Panc1 (cell line): Measurements from ENCODE around the gene OGFOD3. TPM values are rescaled to one million over a fixed set of nuclear protein-coding genes. Genes with fewer than 3 reads are reported as not detected.

Source experiments
- ATAC-seq: fragments of 200-7000 bp; cut with Tn5 transposase; 2 replicates; pipeline ENCODE4 v1.9.1; 2020; ENCODE audit warnings: mild to moderate bottlenecking, moderate library complexity
- BruUV-seq: library from RNA; stranded (reverse); fragments of 400-500 nt; replicated peaks from 2 replicates; lab custom pipeline; 2021; lab: Mats Ljungman, UMichigan
- CTCF ChIA-PET: fragments of 300-600 bp; sonication (Branson Sonifier 250); formaldehyde crosslinking; loops from one replicate; lab custom pipeline; 2022; ENCODE audit warnings: antibody characterized with exemption; lab: Charles Lee
- POLR2A ChIA-PET: fragments of 300-600 bp; sonication (Branson Sonifier 250); formaldehyde crosslinking; loops from one replicate; lab custom pipeline; 2022; ENCODE audit warnings: antibody characterized with exemption; lab: Charles Lee
- DNase-seq: peaks from one replicate; pipeline ENCODE4 v3.0.0-alpha.2; 2010; ENCODE audit warnings: low read depth, low spot score
- H3K27ac ChIP-seq: 2 replicates; pipeline ENCODE4 v1.5.1; 2011; ENCODE audit warnings: mild to moderate bottlenecking, low read length, inconsistent platforms
- H3K27me3 ChIP-seq: fragments of 200-500 bp; sonication (Bioruptor generic); 2 replicates; pipeline ENCODE4 v1.6.0; 2014; ENCODE audit warnings: low read length, inconsistent platforms; ENCODE audit not compliant: control insufficient read depth, insufficient read depth
- H3K36me3 ChIP-seq: fragments of 200-500 bp; sonication (Bioruptor generic); 2 replicates; pipeline ENCODE4 v1.5.1; 2014; ENCODE audit warnings: inconsistent platforms, mild to moderate bottlenecking, low read length, moderate library complexity; ENCODE audit not compliant: control insufficient read depth, insufficient read depth
- H3K4me1 ChIP-seq: 2 replicates; pipeline ENCODE4 v1.5.1; 2011; ENCODE audit warnings: inconsistent platforms, mild to moderate bottlenecking, low read length, moderate library complexity; ENCODE audit not compliant: control insufficient read depth, insufficient read depth
- H3K4me3 ChIP-seq, 2 experiments: 2 replicates each; pipeline ENCODE4 v1.5.1; 2011 to 2012; ENCODE audit warnings: low read depth in 2 of 2, low read length in 2 of 2, mild to moderate bottlenecking in 2 of 2, inconsistent platforms in 1 of 2, moderate library complexity in 1 of 2
- H3K9me3 ChIP-seq: fragments of 200-500 bp; sonication (Bioruptor generic); 2 replicates; pipeline ENCODE4 v1.5.1; 2014; ENCODE audit warnings: low read depth, mild to moderate bottlenecking, inconsistent platforms, low read length, moderate library complexity; ENCODE audit not compliant: control insufficient read depth, insufficient read depth
- CTCF ChIP-seq: fragments of 450-650 bp; IDR thresholded peaks from 2 replicates; pipeline ENCODE4 v1.5.1; 2017; ENCODE audit warnings: mild to moderate bottlenecking
- POLR2AphosphoS5 ChIP-seq: IDR thresholded peaks from 2 replicates; pipeline ENCODE4 v1.6.1; 2012; ENCODE audit warnings: mild to moderate bottlenecking, low read depth, low read length, moderate library complexity
- REST ChIP-seq, 2 experiments: IDR thresholded peaks; 2 replicates each; pipeline ENCODE4 v1.6.1; 2011 to 2012; ENCODE audit warnings: low read depth in 2 of 2, control low read depth in 1 of 2, low read length in 1 of 2, mild to moderate bottlenecking in 1 of 2, moderate library complexity in 1 of 2; ENCODE audit not compliant: insufficient read depth in 1 of 2
- SIN3A ChIP-seq: IDR thresholded peaks from 2 replicates; pipeline ENCODE4 v1.6.1; 2012; ENCODE audit warnings: low read depth, mild to moderate bottlenecking, low read length, moderate library complexity, borderline replicate concordance; ENCODE audit not compliant: insufficient read depth
- TCF7L2 ChIP-seq: IDR thresholded peaks from 2 replicates; pipeline ENCODE4 v1.6.1; 2011; ENCODE audit warnings: mild to moderate bottlenecking, low read depth, low read length, inconsistent platforms
- in situ Hi-C: cut with HindIII; loops from 2 replicates; pipeline ENCODE4 v1.10.0; 2016; ENCODE audit warnings: low sequenced_read_pairs, low pct_unique_long_range_greater_than_20kb
- intact Hi-C: fragments of 100-400 bp; cut with micrococcal nuclease; formaldehyde crosslinking; loops from one replicate; pipeline ENCODE4 v1.10.0; 2022; ENCODE audit not compliant: unreplicated experiment
- total RNA-seq: library from RNA; stranded (reverse); gene quantifications from one replicate; pipeline ENCODE4 v1.2.1, GENCODE V29; 2021; ENCODE audit not compliant: unreplicated experiment

OGFOD3 gene
- total RNA-seq, 1 experiment from 2014 or later = 53.9 TPM

- ATAC-seq (peak; percentile 22; the same call in 1 of the 2 replicates), DNase-seq (no peak)
- no peaks in the 10 kb centered on the region for H3K9me3 ChIP-seq
- H3K27ac ChIP-seq = no peak overlapping the region
- H3K4me3 ChIP-seq = no peak overlapping the region
- TF ChIP-seq TCF7L2 (no peak), SIN3A (no peak), POLR2AphosphoS5 (no peak), REST (IDR thresholded peaks at IDR 0.05; ENCODE audit: insufficient read depth in 1 of 2, low read depth in 2 of 2, low read length in 1 of 2) (no peak), CTCF (no peak)
- no peaks in the 10 kb centered on the region for H3K27me3 ChIP-seq
- H3K4me1 ChIP-seq = no peaks in the 10 kb centered on the region
- BruUV-seq = no TSS peak
- intact Hi-C loops (no loop called here), in situ Hi-C loops (no loop called here)
- CTCF ChIA-PET = no interaction called here
- no peaks in the 10 kb centered on the region for H3K36me3 ChIP-seq
- POLR2A ChIA-PET = interaction anchor here (1.1 kb wide), 1 partner anchor 11 kb away, joined by 6 read pairs; no protein-coding TSS in a partner anchor
These were observed 45.9 kb downstream of the OGFOD3 start for GRCh38 chr17:82372249-82373071.

- H3K36me3 ChIP-seq = no peaks in the 10 kb centered on the region
- CTCF ChIA-PET = interaction anchor here (0.6 kb wide), 1 partner anchor 40 kb away, joined by 5 read pairs; no protein-coding TSS in a partner anchor
These were observed 46.8 kb downstream of the OGFOD3 start, which contains the start of gene UTS2R for GRCh38 chr17:82371333-82372248. UTS2R (plus strand) TSS chr17:82371765; CDS start chr17:82374325, 2,560 bp downstream.

More at GRCh38 chr17:82371333-82372248, 46.8 kb downstream of the OGFOD3 start, which contains the start of gene UTS2R:
- H3K4me3 ChIP-seq = no peak within 1 kb of the TSS
- in situ Hi-C loops = no loop called here
- DNase-seq (no peak), ATAC-seq (no peak)
- H3K27me3 ChIP-seq = no peaks in the 10 kb centered on the region
- no peak within 1 kb of the TSS for H3K27ac ChIP-seq
- no peaks in the 10 kb centered on the region for H3K9me3 ChIP-seq
- BruUV-seq = no TSS peak
- no peak for TF ChIP-seq REST (IDR thresholded peaks at IDR 0.05; ENCODE audit: insufficient read depth in 1 of 2, low read depth in 2 of 2, low read length in 1 of 2)
- TF ChIP-seq POLR2AphosphoS5 = no peak
- POLR2A ChIA-PET = interaction anchor here (1.1 kb wide), 1 partner anchor 10 kb away, joined by 6 read pairs; no protein-coding TSS in a partner anchor
- H3K4me1 ChIP-seq = no peaks in the 10 kb centered on the region
- intact Hi-C loops = no loop called here
